Astrocyte (in vitro differentiated cells and primary cell): ENCODE measurements around the gene CUL1. TPM values are rescaled to one million over a fixed set of nuclear protein-coding genes. Genes with fewer than 3 reads are reported as not detected.

Experiments
- DNase-seq: peaks from one replicate; pipeline ENCODE4 v3.0.0-alpha.2; 2010; ENCODE audit warnings: low read depth
- FAIRE-seq: peaks from 2 replicates; lab custom pipeline; 2011; peaks lifted over from hg19 to GRCh38; lab: Jason Lieb, UNC
- H2AFZ ChIP-seq: 2 replicates; pipeline ENCODE4 v1.6.0; 2012; ENCODE audit warnings: low read depth, low read length, inconsistent platforms
- H3K27ac ChIP-seq: 2 replicates; pipeline ENCODE4 v1.5.1; 2011; ENCODE audit warnings: low read depth, low read length, inconsistent platforms
- H3K27me3 ChIP-seq: 2 replicates; pipeline ENCODE4 v1.6.0; 2011; ENCODE audit warnings: low read length, inconsistent platforms; ENCODE audit not compliant: insufficient read depth
- H3K36me3 ChIP-seq: 2 replicates; pipeline ENCODE4 v1.5.1; 2011; ENCODE audit warnings: low read length, inconsistent platforms; ENCODE audit not compliant: insufficient read depth
- H3K4me1 ChIP-seq: 2 replicates; pipeline ENCODE4 v1.5.1; 2011; ENCODE audit warnings: low read length, inconsistent platforms; ENCODE audit not compliant: insufficient read depth
- H3K4me2 ChIP-seq: 2 replicates; pipeline ENCODE4 v1.6.0; 2012; ENCODE audit warnings: low read length, inconsistent platforms
- H3K4me3 ChIP-seq: 2 replicates; pipeline ENCODE4 v1.5.1; 2011; ENCODE audit warnings: low read depth, mild to moderate bottlenecking, low read length, inconsistent platforms; ENCODE audit not compliant: insufficient read depth
- H3K79me2 ChIP-seq: 2 replicates; pipeline ENCODE4 v1.6.0; 2012; ENCODE audit warnings: mild to moderate bottlenecking, low read length, inconsistent platforms; ENCODE audit not compliant: insufficient read depth
- H3K9ac ChIP-seq: 2 replicates; pipeline ENCODE4 v1.6.0; 2012; ENCODE audit warnings: mild to moderate bottlenecking, low read length, inconsistent platforms
- H3K9me3 ChIP-seq: 2 replicates; pipeline ENCODE4 v1.5.1; 2012; ENCODE audit warnings: low read depth, mild to moderate bottlenecking, low read length, inconsistent platforms; ENCODE audit not compliant: insufficient read depth
- H4K20me1 ChIP-seq: 2 replicates; pipeline ENCODE4 v1.6.0; 2012; ENCODE audit warnings: low read length, inconsistent platforms; ENCODE audit not compliant: insufficient read depth
- H3K27ac Mint-ChIP-seq: one replicate; pipeline ENCODE4 v1.8.0; 2021; ENCODE audit warnings: mild to moderate bottlenecking, mixed read lengths; ENCODE audit not compliant: unreplicated experiment
- H3K27me3 Mint-ChIP-seq: one replicate; pipeline ENCODE4 v1.8.0; 2021; ENCODE audit warnings: low read depth, mixed read lengths; ENCODE audit not compliant: unreplicated experiment
- H3K36me3 Mint-ChIP-seq: one replicate; pipeline ENCODE4 v1.8.0; 2021; ENCODE audit warnings: low read depth, mixed read lengths; ENCODE audit not compliant: unreplicated experiment
- H3K4me1 Mint-ChIP-seq: one replicate; pipeline ENCODE4 v1.8.0; 2021; ENCODE audit warnings: low read depth, mixed read lengths; ENCODE audit not compliant: unreplicated experiment
- H3K4me3 Mint-ChIP-seq: one replicate; pipeline ENCODE4 v1.8.0; 2021; ENCODE audit warnings: mild to moderate bottlenecking, moderate library complexity, mixed read lengths; ENCODE audit not compliant: unreplicated experiment
- H3K9me3 Mint-ChIP-seq: one replicate; pipeline ENCODE4 v1.8.0; 2021; ENCODE audit warnings: mild to moderate bottlenecking, mixed read lengths; ENCODE audit not compliant: unreplicated experiment
- EZH2 ChIP-seq: IDR thresholded peaks from 2 replicates; pipeline ENCODE4 v1.6.1; 2012; ENCODE audit warnings: mild to moderate bottlenecking, low read length, inconsistent platforms; ENCODE audit not compliant: insufficient read depth
- total RNA-seq: library from RNA; stranded (reverse); gene quantifications from 2 replicates; pipeline ENCODE4 v1.2.1, GENCODE V29; 2021
- TF ChIP-seq, protein P1 (sequence below): IDR thresholded peaks from 2 replicates; pipeline ENCODE4 v1.5.1; 2011; ENCODE audit warnings: low read depth, mild to moderate bottlenecking, inconsistent platforms, low read length, moderate library complexity; ENCODE audit not compliant: insufficient read depth

Gene CUL1
- total RNA-seq, 1 donor from 2014 or later = 60.2 TPM

DNA sequence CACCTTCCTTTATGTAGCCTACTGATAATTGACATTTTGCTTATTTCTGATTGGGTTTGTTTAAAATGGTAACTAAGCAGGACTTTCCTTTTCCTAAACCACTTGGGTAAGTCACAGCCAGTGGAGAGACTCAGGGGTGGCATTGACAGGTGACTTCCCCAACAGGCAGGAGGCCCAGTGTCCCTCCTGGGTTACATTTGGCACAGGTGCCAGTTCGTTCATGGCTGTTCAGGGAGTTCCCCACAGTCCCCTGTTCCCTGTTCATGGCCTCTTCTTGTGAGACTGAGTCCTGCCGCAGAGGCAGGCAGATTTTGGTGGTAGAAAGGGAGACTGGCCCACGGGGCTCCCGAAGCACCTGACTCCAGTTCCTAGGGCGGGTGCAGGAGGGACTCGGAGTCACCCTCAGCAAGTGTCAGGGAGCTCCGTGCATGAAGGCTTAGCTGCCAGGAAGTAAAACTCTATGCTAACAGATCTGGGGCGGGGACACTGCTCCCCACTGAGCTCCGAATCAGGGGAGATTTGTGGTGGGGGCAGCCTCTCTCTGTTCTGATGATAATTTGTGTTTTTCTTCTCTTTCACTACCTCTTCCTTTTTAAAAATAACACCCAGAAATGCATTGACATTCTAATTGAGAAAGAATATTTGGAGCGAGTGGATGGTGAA, 101.3 kb downstream of the CUL1 start:
- no peak overlapping the region for H3K4me2 ChIP-seq
- no peaks in the 10 kb centered on the region for H3K79me2 ChIP-seq
- no peaks in the 10 kb centered on the region for H4K20me1 ChIP-seq
- H3K27ac ChIP-seq = no peak overlapping the region
- no peaks in the 10 kb centered on the region for H3K9me3 ChIP-seq
- no peak for DNase-seq
- Mint-ChIP-seq H3K27ac (no peak overlapping the region), H3K27me3 (no peaks in the 10 kb centered on the region), H3K4me1 (no peaks in the 10 kb centered on the region), H3K36me3 (peaks cover 17% of the 10 kb centered on the region), H3K4me3 (no peak overlapping the region), H3K9me3 (no peaks in the 10 kb centered on the region)
- H3K9ac ChIP-seq = no peak overlapping the region
- FAIRE-seq = no peak
- peaks cover 29% of the 10 kb centered on the region for H3K36me3 ChIP-seq
- no peaks in the 10 kb centered on the region for H3K27me3 ChIP-seq
- no peak overlapping the region for H2AFZ ChIP-seq
- no peaks in the 10 kb centered on the region for H3K4me1 ChIP-seq
- no peak for TF ChIP-seq EZH2
- TF ChIP-seq, protein P1, sequence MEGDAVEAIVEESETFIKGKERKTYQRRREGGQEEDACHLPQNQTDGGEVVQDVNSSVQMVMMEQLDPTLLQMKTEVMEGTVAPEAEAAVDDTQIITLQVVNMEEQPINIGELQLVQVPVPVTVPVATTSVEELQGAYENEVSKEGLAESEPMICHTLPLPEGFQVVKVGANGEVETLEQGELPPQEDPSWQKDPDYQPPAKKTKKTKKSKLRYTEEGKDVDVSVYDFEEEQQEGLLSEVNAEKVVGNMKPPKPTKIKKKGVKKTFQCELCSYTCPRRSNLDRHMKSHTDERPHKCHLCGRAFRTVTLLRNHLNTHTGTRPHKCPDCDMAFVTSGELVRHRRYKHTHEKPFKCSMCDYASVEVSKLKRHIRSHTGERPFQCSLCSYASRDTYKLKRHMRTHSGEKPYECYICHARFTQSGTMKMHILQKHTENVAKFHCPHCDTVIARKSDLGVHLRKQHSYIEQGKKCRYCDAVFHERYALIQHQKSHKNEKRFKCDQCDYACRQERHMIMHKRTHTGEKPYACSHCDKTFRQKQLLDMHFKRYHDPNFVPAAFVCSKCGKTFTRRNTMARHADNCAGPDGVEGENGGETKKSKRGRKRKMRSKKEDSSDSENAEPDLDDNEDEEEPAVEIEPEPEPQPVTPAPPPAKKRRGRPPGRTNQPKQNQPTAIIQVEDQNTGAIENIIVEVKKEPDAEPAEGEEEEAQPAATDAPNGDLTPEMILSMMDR = no peak
- H3K4me3 ChIP-seq = no peak overlapping the region

DNA sequence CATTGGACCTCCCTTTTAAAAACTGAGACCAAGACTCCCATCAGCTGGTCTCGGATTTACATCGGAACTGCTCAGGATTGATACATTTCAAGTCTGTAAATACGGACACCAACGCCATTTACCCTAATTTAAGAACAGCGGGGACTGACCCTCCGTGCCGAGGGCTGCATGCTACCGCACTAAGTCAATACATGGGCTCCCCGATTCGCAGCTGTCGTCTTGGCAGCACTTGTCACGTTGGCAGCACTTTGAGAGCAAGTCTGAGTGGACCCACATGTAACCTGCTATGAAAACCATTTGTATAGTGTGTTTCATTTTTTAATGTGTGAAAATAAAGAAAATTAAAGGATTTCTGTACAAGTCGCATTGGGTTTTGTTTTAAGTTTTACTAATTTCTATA, 102.0 kb downstream of the CUL1 start:
- no peaks in the 10 kb centered on the region for H3K9me3 Mint-ChIP-seq
- H3K36me3 ChIP-seq = peaks cover 30% of the 10 kb centered on the region
- peaks cover 17% of the 10 kb centered on the region for H3K36me3 Mint-ChIP-seq

DNA sequence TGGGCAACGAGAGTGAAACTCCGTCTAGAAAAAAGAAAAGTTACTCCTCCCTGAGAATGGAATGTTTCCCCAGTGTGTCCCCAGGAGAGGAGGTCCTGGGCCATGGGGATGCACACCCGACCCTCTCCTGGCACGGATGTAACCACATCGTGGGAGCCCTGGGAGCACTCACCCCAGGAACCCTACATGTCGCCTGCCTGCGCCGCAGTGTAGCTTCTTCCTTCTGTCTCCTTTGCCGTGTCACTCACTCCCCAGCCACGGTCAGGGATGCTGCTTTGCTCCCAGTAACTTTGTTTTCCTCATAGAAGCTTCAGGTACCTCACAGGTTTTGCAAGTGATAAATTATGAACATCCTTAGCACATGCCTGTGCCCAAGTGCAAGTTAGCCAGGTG, 103.4 kb downstream of the CUL1 start:
- H3K4me1 Mint-ChIP-seq = no peaks in the 10 kb centered on the region
- H3K9me3 Mint-ChIP-seq = no peaks in the 10 kb centered on the region
- TF ChIP-seq EZH2 = no peak
- TF ChIP-seq, protein P1 = no peak
- H3K27me3 Mint-ChIP-seq = no peaks in the 10 kb centered on the region
- Histone ChIP-seq H3K27me3 (no peaks in the 10 kb centered on the region), H3K9ac (no peak overlapping the region), H3K4me2 (no peak overlapping the region), H3K36me3 (peaks cover 34% of the 10 kb centered on the region), H3K79me2 (no peaks in the 10 kb centered on the region), H3K4me1 (no peaks in the 10 kb centered on the region), H3K9me3 (no peaks in the 10 kb centered on the region), H2AFZ (no peak overlapping the region), H3K27ac (no peak overlapping the region), H4K20me1 (no peaks in the 10 kb centered on the region), H3K4me3 (no peak overlapping the region)
- no peak for FAIRE-seq
- H3K4me3 Mint-ChIP-seq = no peak overlapping the region
- H3K27ac Mint-ChIP-seq = no peak overlapping the region
- H3K36me3 Mint-ChIP-seq = peaks cover 21% of the 10 kb centered on the region
- no peak for DNase-seq

More for the DNA sequence above, 102.0 kb downstream of the CUL1 start:
- no peaks in the 10 kb centered on the region for H3K79me2 ChIP-seq
- no peaks in the 10 kb centered on the region for H3K4me1 ChIP-seq
- no peaks in the 10 kb centered on the region for H4K20me1 ChIP-seq
- Mint-ChIP-seq H3K27ac (no peak overlapping the region), H3K4me1 (no peaks in the 10 kb centered on the region), H3K4me3 (no peak overlapping the region), H3K27me3 (no peaks in the 10 kb centered on the region)
- H2AFZ ChIP-seq = no peak overlapping the region
- H3K9ac ChIP-seq = no peak overlapping the region
- H3K9me3 ChIP-seq = no peaks in the 10 kb centered on the region
- TF ChIP-seq, protein P1 = no peak
- TF ChIP-seq EZH2 = no peak
- no peak for FAIRE-seq
- no peaks in the 10 kb centered on the region for H3K27me3 ChIP-seq
- H3K27ac ChIP-seq = no peak overlapping the region
- no peak overlapping the region for H3K4me3 ChIP-seq
- no peak overlapping the region for H3K4me2 ChIP-seq
- no peak for DNase-seq
